GM12878 (cell line): ENCODE measurements around the gene PHF11. TPM values are rescaled to one million over a fixed set of nuclear protein-coding genes. Genes with fewer than 3 reads are reported as not detected.

Experiments
- ATAC-seq: fragments of 200-7000 bp; cut with Tn5 transposase; 3 replicates; pipeline ENCODE4 v1.9.1; 2020; ENCODE audit warnings: mild to moderate bottlenecking, moderate library complexity
- BruUV-seq: library from RNA; stranded (reverse); fragments of 400-500 nt; replicated peaks from 2 replicates; lab custom pipeline; 2021; lab: Mats Ljungman, UMichigan
- CTCF ChIA-PET: fragments of 300-600 bp; sonication (Branson Sonifier 250); formaldehyde crosslinking; extraction: SDS; loops from one replicate; lab custom pipeline; 2021; ENCODE audit warnings: inconsistent platforms; lab: Yijun Ruan, JAX
- POLR2A ChIA-PET: fragments of 350-600 bp; formaldehyde crosslinking; extraction: SDS; loops from one replicate; lab custom pipeline; 2021; ENCODE audit warnings: inconsistent platforms; lab: Charles Lee
- RAD21 ChIA-PET: fragments of 300-600 bp; sonication (Branson Sonifier 250); formaldehyde crosslinking; loops from one replicate; lab custom pipeline; 2023; ENCODE audit warnings: antibody characterized with exemption; ENCODE audit not compliant: unreplicated experiment; lab: Charles Lee
- SMC1A ChIA-PET: fragments of 300-600 bp; sonication (Branson Sonifier 250); formaldehyde crosslinking; loops from one replicate; lab custom pipeline; 2023; ENCODE audit not compliant: unreplicated experiment, uncharacterized antibody; lab: Charles Lee
- DNase-seq: peaks from one replicate; pipeline ENCODE4 v3.0.0-alpha.2; 2011; ENCODE audit warnings: low read depth, low spot score
- FAIRE-seq: peaks from 3 replicates; lab custom pipeline; 2011; peaks lifted over from hg19 to GRCh38; lab: Jason Lieb, UNC
- H2AFZ ChIP-seq: 2 replicates; pipeline ENCODE4 v1.6.0; 2011; ENCODE audit warnings: low read depth, low read length, control low read depth; ENCODE audit not compliant: control insufficient read depth
- H3K27ac ChIP-seq: 2 replicates; pipeline ENCODE4 v1.5.1; 2011; ENCODE audit warnings: control low read depth; ENCODE audit not compliant: control insufficient read depth, insufficient read depth
- H3K27me3 ChIP-seq, 2 experiments: replicated peaks in 1 of 2; 2 replicates each; pipeline versions ENCODE4 v1.6.0 to v1.6.1; 2011; ENCODE audit warnings: low read length in 1 of 2; ENCODE audit not compliant: control insufficient read depth in 2 of 2, insufficient read depth in 2 of 2
- H3K36me3 ChIP-seq, 2 experiments: 2 replicates each; pipeline ENCODE4 v1.5.1; 2011; ENCODE audit warnings: low read length in 1 of 2; ENCODE audit not compliant: control insufficient read depth in 2 of 2, insufficient read depth in 2 of 2
- H3K4me1 ChIP-seq: 2 replicates; pipeline ENCODE4 v1.6.1; 2011; ENCODE audit warnings: mild to moderate bottlenecking, low read length, moderate library complexity, mixed read lengths; ENCODE audit not compliant: control insufficient read depth, insufficient read depth
- H3K4me2 ChIP-seq: 2 replicates; pipeline ENCODE4 v1.6.0; 2011; ENCODE audit warnings: control low read depth; ENCODE audit not compliant: control insufficient read depth, insufficient read depth
- H3K4me3 ChIP-seq: fragments of 200-600 bp; sonication (generic); 2 replicates; pipeline ENCODE4 v1.5.1; 2016
- H3K79me2 ChIP-seq: 2 replicates; pipeline ENCODE4 v1.6.0; 2011; ENCODE audit warnings: low read length; ENCODE audit not compliant: control insufficient read depth, insufficient read depth
- H3K9ac ChIP-seq: 2 replicates; pipeline ENCODE4 v1.8.0; 2011; ENCODE audit warnings: low read length, control low read depth, mixed read lengths; ENCODE audit not compliant: control insufficient read depth, insufficient read depth
- H3K9me3 ChIP-seq: replicated peaks from 3 replicates; pipeline ENCODE4 v1.5.1; 2011; ENCODE audit warnings: mild to moderate bottlenecking, low read length; ENCODE audit not compliant: control insufficient read depth, insufficient read depth
- H4K20me1 ChIP-seq: 2 replicates; pipeline ENCODE4 v1.6.0; 2011; ENCODE audit not compliant: control insufficient read depth, insufficient read depth
- BACH1 ChIP-seq: fragments of 450-650 bp; IDR thresholded peaks from 2 replicates; pipeline ENCODE4 v1.6.1; 2017; ENCODE audit warnings: mild to moderate bottlenecking, borderline replicate concordance
- BRCA1 ChIP-seq: IDR thresholded peaks from 2 replicates; pipeline ENCODE4 v1.6.1; 2011; ENCODE audit warnings: low read depth, low read length, improper control_type of control experiment
- CHD2 ChIP-seq: IDR thresholded peaks from 2 replicates; pipeline ENCODE4 v1.6.1; 2011; ENCODE audit warnings: low read depth, low read length, improper control_type of control experiment, borderline replicate concordance
- CUX1 ChIP-seq: IDR thresholded peaks from 2 replicates; pipeline ENCODE4 v1.6.1; 2012; ENCODE audit warnings: improper control_type of control experiment, low read depth, low read length; ENCODE audit not compliant: insufficient replicate concordance
- DPF2 ChIP-seq: fragments of 450-650 bp; IDR thresholded peaks from 2 replicates; pipeline ENCODE4 v1.6.1; 2017; ENCODE audit warnings: mild to moderate bottlenecking
- E2F8 ChIP-seq: fragments of 450-650 bp; IDR thresholded peaks from 2 replicates; pipeline ENCODE4 v1.6.1; 2018; ENCODE audit warnings: mild to moderate bottlenecking, low read depth, moderate library complexity; ENCODE audit not compliant: partially characterized antibody
- FOXM1 ChIP-seq: IDR thresholded peaks from 2 replicates; pipeline ENCODE4 v1.6.1; 2012; ENCODE audit warnings: low read depth, mild to moderate bottlenecking, inconsistent platforms, low read length, moderate library complexity
- HDAC2 ChIP-seq: fragments of 200-600 bp; sonication (generic); IDR thresholded peaks from 2 replicates; pipeline ENCODE4 v1.6.1; 2017
- MEF2A ChIP-seq: IDR thresholded peaks from 2 replicates; pipeline ENCODE4 v1.6.1; 2011; ENCODE audit warnings: low read depth, mild to moderate bottlenecking, low read length, moderate library complexity; ENCODE audit not compliant: insufficient read depth
- MYB ChIP-seq: fragments of 150-350 bp; IDR thresholded peaks from 2 replicates; pipeline ENCODE4 v1.6.1; 2014; ENCODE audit warnings: mild to moderate bottlenecking, low read depth, low read length, borderline replicate concordance
- NFXL1 ChIP-seq: fragments of 450-650 bp; IDR thresholded peaks from 2 replicates; pipeline ENCODE4 v1.6.1; 2017; ENCODE audit warnings: antibody characterized with exemption, mild to moderate bottlenecking, borderline replicate concordance
- POLR2A ChIP-seq: IDR thresholded peaks from 2 replicates; pipeline ENCODE4 v1.6.1; 2011; ENCODE audit warnings: low read depth, mild to moderate bottlenecking, low read length
- RBBP5 ChIP-seq: fragments of 200-600 bp; sonication (generic); conservative IDR thresholded peaks from 2 replicates; pipeline ENCODE4 v1.6.1; 2016
- SMAD5 ChIP-seq: IDR thresholded peaks from 2 replicates; pipeline ENCODE4 v1.6.1; 2016; ENCODE audit warnings: antibody characterized with exemption, low read depth
- STAT1 ChIP-seq: fragments of 450-650 bp; conservative IDR thresholded peaks from 2 replicates; pipeline ENCODE4 v1.6.1; 2014; ENCODE audit warnings: antibody characterized with exemption, mild to moderate bottlenecking
- SUPT20H ChIP-seq: IDR thresholded peaks from 2 replicates; pipeline ENCODE4 v1.6.1; 2011; ENCODE audit warnings: low read depth, mild to moderate bottlenecking, low read length, moderate library complexity, borderline replicate concordance; ENCODE audit not compliant: control insufficient read depth
- TCF12 ChIP-seq: IDR thresholded peaks from 2 replicates; pipeline ENCODE4 v1.6.1; 2011; ENCODE audit warnings: low read depth, mild to moderate bottlenecking, low read length
- TCF7 ChIP-seq: IDR thresholded peaks from 2 replicates; pipeline ENCODE4 v1.6.1; 2014; ENCODE audit warnings: antibody characterized with exemption, borderline replicate concordance
- WRNIP1 ChIP-seq: IDR thresholded peaks from 2 replicates; pipeline ENCODE4 v1.6.1; 2011; ENCODE audit warnings: low read depth, low read length, improper control_type of control experiment, borderline replicate concordance
- ZNF622 ChIP-seq: fragments of 450-650 bp; IDR thresholded peaks from 2 replicates; pipeline ENCODE4 v1.6.1; 2017; ENCODE audit warnings: mild to moderate bottlenecking, inconsistent platforms
- WGBS: methylation state at CpG from one replicate; pipeline ENCODE4 v1.1.6; 2016; ENCODE audit warnings: low lambda C conversion rate; ENCODE audit not compliant: insufficient replicate concordance, insufficient coverage; ENCODE audit errors: missing lambda C conversion rate; 5-methylcytosine and 5-hydroxymethylcytosine counted together
- in situ Hi-C: fragments of 300-500 bp; cut with MboI; formaldehyde crosslinking; loops from 9 replicates; pipeline ENCODE4 v1.14.3; 2018; ENCODE audit warnings: mixed read lengths
- intact Hi-C: fragments of 100-400 bp; cut with micrococcal nuclease; formaldehyde crosslinking; loops from one replicate; pipeline ENCODE4 v1.14.2; 2022; ENCODE audit not compliant: unreplicated experiment
- polyA plus RNA-seq, 11 experiments: library from polyadenylated mRNA; depleted of rRNA in 4 of 11; unstranded in 6 of 11; stranded (reverse) in 5 of 11; fragments of >200 nt; fragmentation: Nextera tagmentation in 4 of 11; fragmentation: Illumina TruSeq in 1 of 11; extraction: Ambion mirVana in 4 of 11; extraction: Trizol in 1 of 11; gene quantifications; 1 replicate in 1 of 11; 2 replicates in 10 of 11; pipeline versions ENCODE4 v1.2.1 to v1.2.3, GENCODE V29; 2011 to 2016; ENCODE audit warnings: inconsistent platforms in 2 of 11, missing spikeins in 2 of 11, low read depth in 1 of 11
- total RNA-seq, 4 experiments: library from RNA; depleted of rRNA in 3 of 4; stranded (reverse); fragments of >200 nt in 3 of 4; fragmentation: Illumina TruSeq in 1 of 4; extraction: Trizol in 1 of 4; gene quantifications; 2 replicates each; pipeline versions ENCODE4 v1.2.1 to v1.2.3, GENCODE V29; 2013 to 2021

Gene PHF11
- total and polyA plus RNA-seq, 10 of the 15 experiments (the other 5 are each of a cell fraction or from before 2014, with no cell fraction given) = 16.9 to 77.3 (median 32.7) TPM

DNA sequence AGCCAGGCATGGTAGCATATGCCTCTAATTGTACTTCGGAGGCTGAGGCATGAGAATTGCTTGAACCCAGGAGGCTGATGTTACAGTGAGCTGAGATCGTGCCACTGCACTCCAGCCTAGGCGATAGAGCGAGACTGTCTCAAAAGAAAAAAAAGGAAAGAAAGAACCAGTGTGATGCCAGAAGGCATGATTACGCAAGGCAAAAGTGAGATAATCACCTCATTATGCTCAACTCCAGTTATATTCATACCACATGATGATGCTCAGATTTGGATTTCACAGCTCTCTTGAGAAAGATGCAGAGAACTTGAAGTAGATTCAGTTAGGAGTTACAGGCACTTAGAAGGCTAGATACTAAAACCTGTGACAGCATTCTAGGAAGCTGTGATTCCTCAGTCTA, 67.8 kb downstream of the PHF11 start:
- H3K9ac ChIP-seq = no peak overlapping the region
- H3K4me3 ChIP-seq = no peak overlapping the region
- TF ChIP-seq NFXL1 = no peak
- no peak for TF ChIP-seq BRCA1
- TF ChIP-seq DPF2 = no peak
- TF ChIP-seq WRNIP1 = no peak
- no peak for TF ChIP-seq MYB
- no peak for TF ChIP-seq MEF2A
- no peak for TF ChIP-seq STAT1
- no peak for TF ChIP-seq TCF12
- no peak for TF ChIP-seq SMAD5
- no peak for TF ChIP-seq ZNF622
- TF ChIP-seq SUPT20H = no peak
- no peak for TF ChIP-seq TCF7
- no peak for TF ChIP-seq E2F8
- TF ChIP-seq FOXM1 = no peak
- no peak for TF ChIP-seq CUX1
- no peak for TF ChIP-seq CHD2
- TF ChIP-seq HDAC2 = no peak
- no peak for TF ChIP-seq RBBP5
- no peak for TF ChIP-seq POLR2A
- TF ChIP-seq BACH1 = no peak
- CTCF ChIA-PET = no interaction called here
- DNase-seq (no peak), FAIRE-seq (no peak), ATAC-seq (no peak)
- RAD21 ChIA-PET = no interaction called here
- H3K9me3 ChIP-seq = no peaks in the 10 kb centered on the region; the same call in 2 of the 3 replicates
- 80% methylated on average over 5 of the region's 5 CpGs for WGBS
- no peaks in the 10 kb centered on the region for H3K27me3 ChIP-seq
- H3K27ac ChIP-seq = no peak overlapping the region
- H4K20me1 ChIP-seq = no peaks in the 10 kb centered on the region
- POLR2A ChIA-PET = interaction anchor here (0.7 kb wide), 1 partner anchor 13 kb away, joined by 4 read pairs; no protein-coding TSS in a partner anchor
- SMC1A ChIA-PET = no interaction called here
- BruUV-seq = no TSS peak
- in situ Hi-C loops (no loop called here), intact Hi-C loops (no loop called here)
- no peak overlapping the region for H2AFZ ChIP-seq
- H3K79me2 ChIP-seq = no peaks in the 10 kb centered on the region
- peaks cover 0 to 4% of the 10 kb centered on the region in 2 experiments; a peak in 1 of 4 replicates for H3K36me3 ChIP-seq
- H3K4me1 ChIP-seq = no peaks in the 10 kb centered on the region
- no peak overlapping the region for H3K4me2 ChIP-seq
